PC-9 (cell line): ENCODE measurements around the gene RNF141. TPM values are rescaled to one million over a fixed set of nuclear protein-coding genes. Genes with fewer than 3 reads are reported as not detected.
A peak's percentile ranks its signal among the peaks of the same experiment; 100 is the strongest.

Experiments
- BruUV-seq: library from RNA; stranded (reverse); fragments of 400-500 nt; replicated peaks from 2 replicates; lab custom pipeline; 2021; lab: Mats Ljungman, UMichigan
- CTCF ChIA-PET: fragments of 300-600 bp; sonication (Branson Sonifier 250); formaldehyde crosslinking; loops from one replicate; lab custom pipeline; 2022; ENCODE audit warnings: antibody characterized with exemption; lab: Charles Lee
- POLR2A ChIA-PET: fragments of 300-600 bp; sonication (Branson Sonifier 250); formaldehyde crosslinking; loops from one replicate; lab custom pipeline; 2022; ENCODE audit warnings: antibody characterized with exemption; ENCODE audit not compliant: unreplicated experiment; lab: Charles Lee
- DNase-seq, 2 experiments: peaks; one replicate each; pipeline versions ENCODE4 v3.0.0 to v3.0.0-alpha.2; 2015 to 2022; ENCODE audit warnings: mixed read lengths in 1 of 2
- H2AFZ ChIP-seq: fragments of 200-600 bp; sonication (generic); 2 replicates; pipeline ENCODE4 v1.8.1; 2017; ENCODE audit warnings: antibody characterized with exemption
- H3F3A ChIP-seq: fragments of 200-600 bp; sonication (generic); 2 replicates; pipeline ENCODE4 v1.8.1; 2017; ENCODE audit warnings: antibody characterized with exemption, mild to moderate bottlenecking, low read depth; ENCODE audit not compliant: insufficient read depth
- H3K27ac ChIP-seq: fragments of 200-600 bp; sonication (generic); 2 replicates; pipeline ENCODE4 v1.6.1; 2016; ENCODE audit warnings: mixed run types
- H3K27me3 ChIP-seq: fragments of 200-600 bp; sonication (generic); 2 replicates; pipeline ENCODE4 v1.6.1; 2016; ENCODE audit warnings: low read depth, mixed run types; ENCODE audit not compliant: insufficient read depth
- H3K36me3 ChIP-seq: fragments of 200-600 bp; sonication (generic); 2 replicates; pipeline ENCODE4 v1.6.1; 2016; ENCODE audit warnings: low read depth, mixed run types
- H3K4me1 ChIP-seq: fragments of 200-600 bp; sonication (generic); replicated peaks from 2 replicates; pipeline ENCODE4 v1.6.1; 2016; ENCODE audit warnings: mixed run types; ENCODE audit not compliant: insufficient read depth
- H3K4me2 ChIP-seq: fragments of 200-600 bp; sonication (generic); 2 replicates; pipeline ENCODE4 v1.6.1; 2017; ENCODE audit warnings: mixed run types
- H3K4me3 ChIP-seq: fragments of 200-600 bp; sonication (generic); 2 replicates; pipeline ENCODE4 v1.6.1; 2016; ENCODE audit warnings: mixed run types
- H3K79me2 ChIP-seq: fragments of 200-600 bp; sonication (generic); 2 replicates; pipeline ENCODE4 v1.6.1; 2017; ENCODE audit warnings: low read depth, mixed run types
- H3K9me2 ChIP-seq: fragments of 200-600 bp; sonication (generic); 2 replicates; pipeline ENCODE4 v1.8.1; 2017; ENCODE audit warnings: mild to moderate bottlenecking; ENCODE audit not compliant: insufficient read depth
- H3K9me3 ChIP-seq: fragments of 200-600 bp; sonication (generic); 2 replicates; pipeline ENCODE4 v1.8.1; 2016; ENCODE audit warnings: low read depth; ENCODE audit not compliant: insufficient read depth
- H4K20me1 ChIP-seq: fragments of 200-600 bp; sonication (generic); 2 replicates; pipeline ENCODE4 v1.8.1; 2017; ENCODE audit not compliant: insufficient read depth
- EZH2 ChIP-seq: fragments of 200-600 bp; sonication (generic); IDR thresholded peaks from 2 replicates; pipeline ENCODE4 v1.8.0; 2017; ENCODE audit warnings: antibody characterized with exemption, low read depth
- intact Hi-C: fragments of 100-400 bp; cut with micrococcal nuclease; formaldehyde crosslinking; loops from one replicate; pipeline ENCODE4 v1.10.0; 2022; ENCODE audit not compliant: unreplicated experiment
- total RNA-seq: library from RNA; stranded (reverse); gene quantifications from 2 replicates; pipeline ENCODE4 v1.2.3, GENCODE V29; 2021
- TF ChIP-seq, protein P1 (sequence below): fragments of 200-600 bp; sonication (generic); conservative IDR thresholded peaks from 2 replicates; pipeline ENCODE4 v1.6.1; 2017; ENCODE audit warnings: mixed run types, antibody characterized with exemption, mild to moderate bottlenecking, moderate library complexity

RNF141 gene
- total RNA-seq, 1 experiment from 2014 or later: 36.8 TPM

DNA sequence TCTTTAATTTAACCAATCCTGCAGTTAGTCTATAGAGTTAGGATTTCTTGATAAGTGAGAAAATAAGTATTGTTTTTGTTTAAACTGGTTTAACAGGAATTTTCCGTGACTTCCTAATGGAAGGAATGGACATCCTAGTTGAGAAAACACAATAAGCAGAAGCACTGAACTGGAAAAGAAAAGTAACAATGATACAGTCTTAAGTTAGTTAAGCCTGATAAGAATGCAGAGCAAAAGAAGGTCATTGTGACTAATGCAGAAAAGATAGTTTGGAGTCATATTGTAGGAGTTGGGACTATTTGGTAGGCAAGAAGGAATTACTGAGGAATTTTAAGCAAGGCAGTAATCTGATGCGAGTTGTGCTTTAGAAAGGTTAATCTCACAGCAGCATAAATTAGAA, 11.7 kb downstream of the RNF141 start:
- H3K79me2 ChIP-seq: no peaks in the 10 kb centered on the region
- H3K4me2 ChIP-seq: no peak overlapping the region
- no peaks in the 10 kb centered on the region for H4K20me1 ChIP-seq
- no peak overlapping the region for H2AFZ ChIP-seq
- CTCF ChIA-PET: interaction anchor here (1.2 kb wide), 1 partner anchor 12 kb away, joined by 4 read pairs; the partner anchor contains the start of gene RNF141
- no peaks in the 10 kb centered on the region for H3K27me3 ChIP-seq
- intact Hi-C loops: loop anchor here (5.0 to 10.0 kb wide), 2 partner anchors 63 to 126 kb away; no protein-coding TSS in a partner anchor
- DNase-seq: peak in 1 of 2 experiments; percentile 54
- H3K4me1 ChIP-seq: peaks cover 26% of the 10 kb centered on the region
- H3K9me2 ChIP-seq: no peaks in the 10 kb centered on the region
- H3K27ac ChIP-seq: peak overlapping the region; percentile 49
- peaks cover 15% of the 10 kb centered on the region; the same call in 1 of the 2 replicates for H3F3A ChIP-seq
- TF ChIP-seq, protein P1, sequence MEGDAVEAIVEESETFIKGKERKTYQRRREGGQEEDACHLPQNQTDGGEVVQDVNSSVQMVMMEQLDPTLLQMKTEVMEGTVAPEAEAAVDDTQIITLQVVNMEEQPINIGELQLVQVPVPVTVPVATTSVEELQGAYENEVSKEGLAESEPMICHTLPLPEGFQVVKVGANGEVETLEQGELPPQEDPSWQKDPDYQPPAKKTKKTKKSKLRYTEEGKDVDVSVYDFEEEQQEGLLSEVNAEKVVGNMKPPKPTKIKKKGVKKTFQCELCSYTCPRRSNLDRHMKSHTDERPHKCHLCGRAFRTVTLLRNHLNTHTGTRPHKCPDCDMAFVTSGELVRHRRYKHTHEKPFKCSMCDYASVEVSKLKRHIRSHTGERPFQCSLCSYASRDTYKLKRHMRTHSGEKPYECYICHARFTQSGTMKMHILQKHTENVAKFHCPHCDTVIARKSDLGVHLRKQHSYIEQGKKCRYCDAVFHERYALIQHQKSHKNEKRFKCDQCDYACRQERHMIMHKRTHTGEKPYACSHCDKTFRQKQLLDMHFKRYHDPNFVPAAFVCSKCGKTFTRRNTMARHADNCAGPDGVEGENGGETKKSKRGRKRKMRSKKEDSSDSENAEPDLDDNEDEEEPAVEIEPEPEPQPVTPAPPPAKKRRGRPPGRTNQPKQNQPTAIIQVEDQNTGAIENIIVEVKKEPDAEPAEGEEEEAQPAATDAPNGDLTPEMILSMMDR: no peak
- no peak for TF ChIP-seq EZH2
- no peak overlapping the region for H3K4me3 ChIP-seq
- BruUV-seq: no TSS peak
- H3K36me3 ChIP-seq: peaks cover 16% of the 10 kb centered on the region
- POLR2A ChIA-PET: no interaction called here
- H3K9me3 ChIP-seq: no peaks in the 10 kb centered on the region

DNA sequence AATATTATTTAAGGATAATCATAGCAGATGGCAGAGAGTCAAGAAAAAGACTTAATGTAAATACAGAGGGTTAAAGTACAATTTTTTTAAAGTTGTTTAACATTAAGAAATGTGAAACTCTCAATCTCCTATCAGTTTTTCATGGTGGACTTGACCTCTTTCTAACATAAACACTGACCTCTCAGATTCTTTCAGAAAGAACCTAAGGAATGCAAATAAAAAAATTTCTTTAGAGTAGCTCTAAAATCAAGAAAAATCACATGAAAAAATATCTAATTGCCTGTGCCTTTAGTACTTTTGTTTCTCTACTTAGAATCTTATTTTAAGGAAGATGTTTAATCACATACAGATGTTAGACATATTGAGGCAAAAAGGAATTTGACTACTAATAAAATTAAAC, 12.9 kb downstream of the RNF141 start:
- peaks cover 15% of the 10 kb centered on the region; the same call in 1 of the 2 replicates for H3F3A ChIP-seq
- ChIA-PET CTCF (interaction anchor here (1.2 kb wide), 1 partner anchor 13 kb away, joined by 4 read pairs; the partner anchor contains the start of gene RNF141), POLR2A (no interaction called here)
- no peaks in the 10 kb centered on the region for H3K27me3 ChIP-seq
- TF ChIP-seq, protein P1: no peak
- TF ChIP-seq EZH2: no peak
- H3K4me3 ChIP-seq: no peak overlapping the region
- H3K79me2 ChIP-seq: no peaks in the 10 kb centered on the region
- peaks cover 16% of the 10 kb centered on the region for H3K36me3 ChIP-seq
- intact Hi-C loops: loop anchor here (5.0 to 10.0 kb wide), 2 partner anchors 64 to 127 kb away; no protein-coding TSS in a partner anchor
- H3K4me2 ChIP-seq: no peak overlapping the region
- H3K9me2 ChIP-seq: no peaks in the 10 kb centered on the region
- H2AFZ ChIP-seq: no peak overlapping the region
- BruUV-seq: no TSS peak
- H4K20me1 ChIP-seq: no peaks in the 10 kb centered on the region
- peaks cover 26% of the 10 kb centered on the region for H3K4me1 ChIP-seq
- no peaks in the 10 kb centered on the region for H3K9me3 ChIP-seq
- DNase-seq: no peak
- no peak overlapping the region for H3K27ac ChIP-seq

DNA sequence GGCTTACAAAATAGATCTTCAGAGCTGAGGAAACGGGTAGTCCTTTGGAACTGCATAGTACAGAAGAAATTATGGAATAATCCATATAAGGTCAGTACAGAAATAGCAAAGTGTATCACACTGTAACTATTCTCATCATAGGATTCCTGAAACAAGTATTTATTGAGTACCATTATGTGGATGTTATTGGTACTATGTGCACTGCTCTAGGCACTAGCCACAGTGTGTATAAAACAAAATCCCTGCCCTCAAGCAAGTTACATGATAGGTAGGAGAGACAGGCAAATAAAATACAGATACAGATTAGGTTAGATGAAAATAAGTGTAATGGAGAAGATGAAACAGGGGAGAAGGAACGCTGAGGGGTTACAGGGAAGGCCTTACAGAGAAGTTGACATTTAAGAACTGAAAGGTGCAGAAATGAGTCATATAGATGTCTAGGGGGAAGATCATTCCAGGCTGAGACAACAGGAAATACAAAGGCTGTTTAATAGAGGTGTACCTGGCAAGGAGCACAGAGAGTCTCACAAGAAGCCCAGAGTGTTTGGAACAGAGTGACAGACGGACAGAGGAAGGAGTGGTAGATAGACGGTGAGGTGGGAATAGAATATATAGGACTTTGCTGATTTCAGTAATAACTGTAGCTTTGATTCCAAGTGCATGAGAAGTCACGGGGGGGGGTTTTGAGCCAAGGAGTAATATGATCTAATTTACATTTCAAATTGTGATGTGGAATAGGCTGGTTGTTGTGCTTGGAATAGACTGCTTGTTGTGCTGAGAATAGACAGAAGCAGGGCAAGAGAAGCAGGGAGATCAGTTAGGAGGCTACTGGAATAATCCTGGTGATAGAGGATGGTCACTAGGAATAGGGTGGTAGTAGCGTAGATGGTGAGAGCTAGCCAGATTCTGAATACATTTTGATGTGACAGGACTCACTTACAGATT, 13.7 kb downstream of the RNF141 start:
- CTCF ChIA-PET: no interaction called here

More for the DNA sequence above, 13.7 kb downstream of the RNF141 start:
- BruUV-seq: TSS peak; percentile 80
- Histone ChIP-seq H3K9me2 (no peaks in the 10 kb centered on the region), H3K27me3 (no peaks in the 10 kb centered on the region), H3K4me2 (no peak overlapping the region), H3F3A (peaks cover 15% of the 10 kb centered on the region; the same call in 1 of the 2 replicates), H3K4me1 (peaks cover 26% of the 10 kb centered on the region), H3K4me3 (no peak overlapping the region), H4K20me1 (no peaks in the 10 kb centered on the region), H3K27ac (peak overlapping the region; percentile 15; the same call in 1 of the 2 replicates), H3K79me2 (no peaks in the 10 kb centered on the region), H3K36me3 (peaks cover 16% of the 10 kb centered on the region), H3K9me3 (no peaks in the 10 kb centered on the region), H2AFZ (no peak overlapping the region)
- DNase-seq: peak in 1 of 2 experiments; percentile 63
- POLR2A ChIA-PET: interaction anchor here (0.5 kb wide), 1 partner anchor 282 kb away, joined by 5 read pairs; the partner anchor contains the start of gene EIF4G2
- TF ChIP-seq EZH2: no peak
- TF ChIP-seq, protein P1: no peak
- intact Hi-C loops: loop anchor here (5.0 to 10.0 kb wide), 2 partner anchors 65 to 128 kb away; no protein-coding TSS in a partner anchor
